T-helper 9 cell (primary cell): ENCODE results near the gene ORC4.
"Not testable (repeated sequence)": the region's sequence is repeated elsewhere in the genome, so short reads cannot be mapped to it uniquely, and the experiment has no call there.

ENCODE experiments used
- DNase-seq: peaks from one replicate; pipeline ENCODE4 v3.0.0-alpha.2; 2020

The ORC4 gene

DNA sequence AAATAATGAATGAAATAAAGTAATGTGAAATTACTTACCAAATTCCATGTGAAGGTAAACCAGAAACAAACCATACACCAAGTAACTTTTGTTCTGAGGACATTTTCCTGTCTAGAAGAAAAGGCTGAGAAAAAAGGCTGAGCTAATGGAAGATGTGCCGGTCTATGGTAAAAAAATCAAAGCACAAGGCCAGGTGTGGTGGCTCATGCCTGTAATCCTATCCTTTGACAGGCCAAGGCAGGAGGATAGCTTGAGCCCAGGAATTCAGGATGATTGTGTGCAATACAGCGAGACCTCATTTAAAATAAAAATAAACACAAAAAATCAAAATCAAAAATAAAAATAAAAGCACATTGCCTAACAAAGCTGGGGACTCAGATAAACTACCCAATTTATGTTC lies 6.7 kb downstream of the ORC4 start:
- no peak for DNase-seq

DNA sequence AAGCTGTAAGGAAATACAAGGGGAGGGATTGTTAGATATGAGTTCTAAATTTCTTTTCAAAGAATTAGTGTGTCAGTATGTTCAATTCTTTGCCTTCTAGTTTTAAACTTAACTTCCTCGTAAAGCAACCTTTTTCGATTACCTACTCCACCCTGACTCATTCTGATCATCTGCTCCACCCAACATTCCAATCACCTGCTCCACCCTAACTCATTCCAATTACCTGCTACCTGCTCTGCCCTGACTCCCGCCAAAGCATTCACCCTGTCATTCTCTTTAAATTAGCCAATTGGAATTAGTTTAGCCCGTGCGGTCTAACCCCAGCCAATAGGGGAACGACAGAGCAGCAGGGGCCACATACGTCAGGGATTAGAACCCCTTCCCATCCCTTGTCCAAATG lies 12.1 kb downstream of the ORC4 start:
- DNase-seq: not testable (repeated sequence)

DNA sequence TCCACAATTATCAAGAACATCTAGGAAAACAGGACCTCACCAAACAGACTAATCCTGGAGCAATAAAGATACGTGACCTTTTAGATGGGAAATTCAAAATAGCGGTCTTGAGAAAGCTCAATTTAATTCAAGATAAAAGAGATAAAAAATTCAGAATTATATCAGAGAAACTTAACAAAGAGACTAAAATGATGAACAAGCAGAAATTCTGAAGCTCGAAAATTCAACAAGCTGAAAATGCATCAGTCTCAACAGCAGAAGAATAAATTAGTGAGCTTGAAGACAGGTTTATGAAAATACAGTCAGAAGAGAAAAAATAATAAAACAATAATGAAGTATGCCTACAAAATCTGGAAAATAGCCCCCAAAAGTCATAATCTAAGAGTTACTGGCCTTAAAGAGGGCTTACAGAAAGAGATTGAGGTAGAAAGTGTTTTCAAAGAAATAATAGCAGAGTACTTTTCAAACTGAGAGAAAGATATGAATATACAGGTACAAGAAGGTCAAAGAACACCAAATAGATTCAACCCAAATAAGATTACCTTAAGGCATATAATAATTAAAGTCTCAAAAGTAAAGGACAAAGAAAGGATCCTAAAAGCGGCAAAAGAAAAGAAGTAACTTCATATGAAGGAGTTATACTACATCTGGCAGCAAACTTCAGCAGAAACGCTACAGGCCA lies 13.2 kb downstream of the ORC4 start:
- no peak for DNase-seq

DNA sequence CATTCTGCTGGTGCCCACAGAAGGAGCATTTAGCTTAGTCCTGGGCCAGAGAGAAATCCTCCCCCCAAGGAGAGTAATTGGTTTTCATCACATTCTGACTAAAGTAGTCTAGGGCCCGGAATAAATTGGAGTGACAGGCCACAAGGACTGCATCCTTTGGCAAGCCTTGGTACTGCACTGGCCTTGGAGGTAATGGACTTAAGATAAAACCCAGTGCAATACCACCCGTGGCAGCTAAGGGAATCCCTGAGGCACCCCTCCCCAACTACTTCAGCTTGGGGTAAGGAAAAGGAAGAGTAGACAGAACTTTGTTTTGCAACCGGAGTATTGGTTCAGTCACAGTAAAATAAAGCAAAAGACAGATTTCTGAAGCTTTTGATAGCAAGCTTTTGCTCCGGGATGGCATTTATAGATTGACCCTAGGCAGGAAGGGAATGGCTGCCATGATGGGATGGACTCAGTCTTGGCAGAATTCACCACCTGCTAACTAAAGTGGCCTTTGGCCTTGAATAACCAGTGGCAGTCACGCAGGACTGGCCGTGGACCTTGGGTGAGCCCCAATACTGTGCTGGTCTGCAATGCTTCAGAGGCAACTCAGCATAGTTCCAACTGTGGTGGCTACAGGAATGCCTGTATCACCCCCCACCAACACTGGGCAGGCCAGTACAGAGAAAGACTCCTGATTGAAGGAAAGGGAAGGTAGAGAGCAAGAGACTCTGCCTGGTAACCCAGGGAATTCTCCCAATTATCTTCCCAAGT lies 14.1 kb downstream of the ORC4 start:
- no peak for DNase-seq

DNA sequence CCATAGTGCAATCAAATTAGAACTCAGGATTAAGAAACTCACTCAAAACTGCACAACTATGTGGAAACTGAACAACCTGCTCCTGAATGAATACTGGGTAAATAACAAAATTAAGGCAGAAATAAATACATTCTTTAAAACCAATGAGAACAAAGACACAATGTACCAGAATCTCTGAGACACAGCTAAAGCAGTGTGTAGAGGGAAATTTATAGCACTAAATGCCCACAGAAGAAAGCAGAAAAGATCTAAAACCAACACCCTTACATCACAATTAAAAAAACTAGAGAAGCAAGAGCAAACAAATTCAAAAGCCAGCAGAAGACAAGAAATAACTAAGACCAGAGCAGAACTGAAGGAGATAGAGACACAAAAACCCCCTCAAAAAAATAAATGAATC lies 18.1 kb downstream of the ORC4 start:
- not testable (repeated sequence) for DNase-seq

DNA sequence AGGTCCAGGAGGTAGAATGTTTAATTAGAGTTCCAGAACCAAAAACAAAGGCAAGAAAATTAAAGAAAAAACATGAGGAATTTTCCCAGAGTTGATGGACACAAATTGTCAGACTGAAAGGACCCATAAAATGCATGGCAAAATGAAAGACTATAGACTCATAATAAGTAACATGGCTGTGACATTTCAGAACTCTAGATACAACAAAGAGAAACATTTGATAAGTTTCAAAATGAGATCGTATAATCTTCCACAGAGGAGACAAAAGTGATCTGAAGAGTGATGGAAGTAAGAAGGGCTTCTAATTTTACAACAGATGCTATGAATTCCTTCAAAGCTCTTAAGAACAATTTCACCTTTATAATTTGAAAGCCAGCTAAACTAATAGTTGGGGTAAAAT lies 20.4 kb downstream of the ORC4 start:
- no peak for DNase-seq

DNA sequence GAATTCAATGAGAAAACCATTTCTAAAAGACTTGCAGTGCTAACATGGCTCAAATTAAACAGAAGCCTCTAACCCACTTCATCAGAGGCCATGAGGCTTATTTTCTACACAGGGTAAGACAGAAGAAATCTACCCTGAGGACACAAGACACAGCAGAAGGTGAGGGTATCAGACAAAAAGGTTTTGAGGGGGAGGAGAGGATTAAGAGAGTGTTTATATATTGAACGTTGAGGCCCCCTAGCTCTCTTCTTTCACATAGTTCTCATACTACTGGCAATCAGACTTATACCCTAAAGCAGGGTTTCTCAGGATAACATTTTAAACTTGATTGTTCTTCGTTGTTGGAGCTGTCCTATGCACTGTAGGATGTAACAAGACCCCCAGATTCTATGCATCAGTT lies 21.4 kb downstream of the ORC4 start:
- DNase-seq: no peak

DNA sequence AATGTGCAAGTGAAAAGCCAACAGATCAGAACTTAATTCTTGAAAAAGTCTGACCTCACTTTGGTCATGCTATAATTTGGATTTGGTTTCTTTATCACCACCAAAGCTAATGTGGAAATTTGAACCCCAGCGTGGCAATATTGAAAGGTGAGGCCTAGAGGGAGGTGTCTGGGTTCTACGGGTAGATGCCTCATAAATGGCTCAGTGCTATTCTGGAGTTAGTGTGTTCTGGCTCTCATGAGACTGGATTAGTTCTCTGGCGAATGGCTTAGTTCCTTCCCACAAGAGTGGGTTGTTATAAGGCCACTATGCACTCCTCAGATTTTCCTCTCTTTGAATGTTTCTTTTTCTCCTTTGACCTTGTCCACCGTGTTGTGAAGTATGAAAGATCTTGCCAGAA lies 22.3 kb downstream of the ORC4 start:
- DNase-seq: no peak

DNA sequence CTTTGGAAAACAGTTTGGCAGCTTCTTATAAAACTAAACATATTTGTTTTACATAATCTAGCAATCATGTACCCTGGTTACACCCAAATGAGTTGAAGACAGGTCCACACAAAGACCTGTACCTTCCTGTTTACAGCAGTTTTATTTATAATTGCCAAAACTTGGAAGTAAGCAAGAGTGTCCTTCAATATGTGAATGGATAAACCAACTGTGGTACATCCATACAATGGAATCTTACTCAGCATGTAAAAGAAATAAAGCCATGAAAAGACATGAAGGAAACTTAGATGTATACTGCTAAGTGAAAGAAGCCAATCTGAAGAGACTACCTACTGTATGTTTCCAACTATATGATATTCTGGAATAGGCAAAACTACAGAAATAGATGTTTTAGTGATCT lies 23.7 kb downstream of the ORC4 start:
- DNase-seq: no peak

DNA sequence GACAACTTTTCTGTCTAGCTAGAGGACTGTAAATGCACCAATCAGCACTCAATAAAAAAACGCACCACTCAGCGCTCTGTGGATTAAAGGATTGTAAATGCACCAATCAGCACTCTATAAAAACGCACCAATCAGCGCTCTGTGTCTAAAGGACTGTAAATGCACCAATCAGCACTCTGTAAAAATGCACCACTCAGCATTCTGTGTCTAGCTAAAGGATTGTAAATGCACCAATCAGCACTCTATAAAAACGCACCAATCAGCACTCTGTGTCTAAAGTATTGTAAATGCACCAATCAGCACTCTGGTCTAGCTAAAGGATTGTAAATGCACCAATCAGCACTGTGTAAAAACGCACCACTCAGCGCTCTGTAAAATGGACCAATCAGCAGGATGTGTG lies 25.6 kb downstream of the ORC4 start:
- not testable (repeated sequence) for DNase-seq

DNA sequence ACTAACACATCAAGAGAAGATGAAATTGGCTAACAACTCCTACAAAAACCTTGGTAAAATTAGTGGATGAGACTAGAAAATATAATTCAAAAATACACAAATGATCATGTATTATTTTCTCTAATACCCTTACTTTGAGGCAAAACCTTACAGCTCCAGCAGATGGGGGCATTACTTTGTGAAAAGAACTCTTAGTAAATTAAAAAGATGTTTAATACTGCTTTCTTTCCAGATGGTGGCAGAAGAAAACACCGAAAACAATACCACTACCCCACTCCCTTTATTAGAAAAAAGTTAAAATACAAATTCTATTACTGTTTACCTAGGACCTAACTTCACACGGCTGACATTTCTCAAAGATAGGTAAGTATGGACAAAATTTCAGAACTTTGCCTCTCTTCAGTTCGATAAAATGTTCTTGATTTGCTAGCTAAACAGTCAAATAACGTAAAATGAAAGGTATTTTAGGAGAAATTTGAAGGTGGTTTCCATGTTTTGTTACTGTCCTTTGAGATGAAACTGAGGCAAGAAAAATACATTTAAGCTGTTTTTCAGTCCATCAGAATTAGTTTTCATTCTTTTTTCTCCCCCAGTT lies 30.6 kb downstream of the ORC4 start:
- DNase-seq: no peak

DNA sequence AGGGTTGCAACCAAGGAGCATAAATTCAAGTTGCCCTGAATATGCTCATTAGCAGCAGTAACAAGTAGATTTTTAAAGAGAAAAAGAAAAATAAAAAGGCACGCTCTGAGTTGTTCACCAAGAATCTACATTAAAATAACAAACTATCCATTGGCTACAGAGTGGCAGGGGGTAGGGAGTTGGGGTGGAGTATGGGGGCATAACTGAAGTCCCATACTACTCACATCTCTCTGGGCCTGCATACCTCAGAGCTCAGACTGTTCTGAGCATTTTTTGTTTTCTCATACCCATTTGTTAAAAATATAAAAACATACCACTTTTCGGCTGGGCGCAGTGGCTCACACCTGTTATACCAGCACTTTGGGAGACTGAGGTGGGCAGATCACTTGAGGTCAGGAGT lies 31.4 kb downstream of the ORC4 start:
- no peak for DNase-seq

DNA sequence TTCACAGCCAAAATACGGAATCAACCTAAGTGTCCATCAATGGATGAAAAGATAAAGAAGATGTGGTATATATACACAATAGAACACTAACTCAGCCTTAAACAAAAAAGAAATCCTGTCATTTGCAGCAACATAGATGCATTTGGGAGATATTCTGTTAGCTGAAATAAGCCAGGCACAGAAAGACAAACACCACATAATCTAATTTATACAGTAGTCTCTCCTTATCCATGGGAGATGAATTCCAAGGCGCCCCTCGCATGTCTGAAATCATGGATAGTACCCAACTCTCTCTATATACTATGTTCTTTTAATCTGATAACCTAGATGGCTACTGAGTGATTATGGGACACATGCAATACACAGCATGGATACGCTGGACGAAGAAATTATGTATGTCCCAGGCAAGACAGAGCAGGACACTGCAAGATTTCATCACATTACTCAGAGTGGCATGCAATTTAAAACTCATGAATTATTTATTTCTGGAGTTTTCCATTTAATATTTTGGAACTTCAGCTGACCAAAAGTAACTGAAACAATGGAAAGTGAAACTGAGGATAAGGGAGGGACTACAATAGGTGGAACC lies 39.5 kb downstream of the ORC4 start:
- no peak for DNase-seq

DNA sequence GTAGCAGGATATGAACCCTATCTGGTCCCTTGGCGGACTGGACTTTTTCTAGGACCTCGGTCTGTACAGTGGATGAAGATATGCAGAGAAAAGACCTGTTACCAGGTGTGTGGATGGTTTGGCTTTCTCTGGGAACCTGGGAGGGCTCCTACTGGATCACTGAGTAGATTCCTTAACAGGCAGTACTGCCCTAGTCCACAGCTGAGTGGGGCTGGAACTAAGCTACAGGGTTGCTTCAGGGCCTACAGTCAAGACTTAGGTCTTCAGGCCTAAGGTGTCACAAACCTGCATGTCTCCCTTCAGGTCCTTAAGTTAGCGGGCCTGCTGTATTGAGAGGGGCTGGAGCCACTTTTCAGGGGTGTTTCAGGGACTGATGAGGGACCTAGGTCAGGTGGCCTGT lies 42.9 kb downstream of the ORC4 start:
- no peak for DNase-seq

DNA sequence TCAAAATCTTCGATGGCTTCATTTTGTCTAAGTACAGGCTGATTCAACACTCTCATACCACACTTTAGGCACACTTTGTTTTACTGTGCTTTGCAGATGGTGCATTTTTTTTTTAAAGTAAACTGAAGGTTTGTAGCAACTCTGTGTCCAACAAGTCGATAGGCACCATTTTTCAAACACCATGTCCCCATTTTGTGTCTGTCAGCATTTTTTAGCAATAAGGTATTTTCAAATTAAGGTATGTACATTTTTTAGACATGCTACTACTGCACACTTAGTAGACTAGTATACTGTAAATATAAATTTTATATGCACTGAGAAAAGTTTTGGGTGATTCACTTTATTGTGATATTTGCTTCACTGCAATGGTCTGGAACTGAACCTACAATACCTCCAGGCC lies 44.4 kb downstream of the ORC4 start:
- no peak for DNase-seq

DNA sequence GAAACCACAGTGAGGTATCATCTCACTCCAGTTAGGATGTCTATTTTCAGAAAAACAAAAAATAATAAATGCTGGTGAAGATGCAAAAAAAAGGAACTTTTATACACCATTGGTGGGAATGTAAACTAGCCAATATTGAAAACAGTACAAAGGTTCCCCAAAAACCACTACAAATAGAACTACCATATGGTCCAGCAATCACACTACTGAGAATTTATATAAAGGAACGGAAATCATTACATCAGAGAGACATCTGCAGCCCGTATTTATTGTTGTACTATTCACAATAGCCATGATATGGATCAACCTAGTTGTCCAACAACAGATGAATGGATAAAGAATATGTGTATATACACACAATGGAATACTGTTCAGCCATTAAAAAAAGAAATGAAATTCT lies 52.0 kb downstream of the ORC4 start:
- DNase-seq: no peak

DNA sequence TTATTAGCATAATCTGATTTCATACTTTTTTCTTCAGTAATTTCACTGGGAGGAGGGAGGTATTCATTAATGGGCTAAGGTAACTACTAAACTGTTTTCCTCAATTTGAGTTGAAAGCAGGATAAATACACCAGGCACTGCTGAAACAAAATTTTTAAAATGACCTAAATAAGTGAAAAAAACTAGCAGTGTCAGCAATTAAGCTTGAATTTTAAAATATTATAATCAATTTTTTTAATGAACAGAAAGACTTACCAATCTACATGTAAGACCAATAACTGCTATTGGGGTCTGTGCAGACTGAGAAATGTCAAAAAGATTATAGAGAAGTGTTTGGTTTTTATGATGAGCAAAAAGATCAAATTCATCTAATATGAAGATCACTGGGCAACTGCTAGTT lies 68.4 kb downstream of the ORC4 start:
- DNase-seq: no peak

DNA sequence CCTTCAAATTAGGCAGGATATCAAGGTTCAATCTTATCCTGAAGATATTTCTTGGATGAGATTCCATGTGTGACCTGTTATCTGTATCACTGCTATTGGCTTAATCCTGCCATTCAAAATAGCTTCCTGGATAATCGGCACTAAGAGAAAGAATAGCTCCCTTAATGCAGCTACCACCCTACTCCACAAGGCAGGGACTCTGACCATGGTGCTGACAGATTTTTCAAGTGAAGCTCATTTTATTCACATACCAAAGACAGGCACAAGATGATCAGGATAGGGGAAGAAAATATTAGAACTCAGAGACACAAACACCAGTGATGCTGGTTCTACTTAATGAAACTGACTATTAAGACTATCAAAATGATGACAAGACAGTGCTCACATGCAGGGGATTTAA lies 74.9 kb downstream of the ORC4 start:
- DNase-seq: no peak

DNA sequence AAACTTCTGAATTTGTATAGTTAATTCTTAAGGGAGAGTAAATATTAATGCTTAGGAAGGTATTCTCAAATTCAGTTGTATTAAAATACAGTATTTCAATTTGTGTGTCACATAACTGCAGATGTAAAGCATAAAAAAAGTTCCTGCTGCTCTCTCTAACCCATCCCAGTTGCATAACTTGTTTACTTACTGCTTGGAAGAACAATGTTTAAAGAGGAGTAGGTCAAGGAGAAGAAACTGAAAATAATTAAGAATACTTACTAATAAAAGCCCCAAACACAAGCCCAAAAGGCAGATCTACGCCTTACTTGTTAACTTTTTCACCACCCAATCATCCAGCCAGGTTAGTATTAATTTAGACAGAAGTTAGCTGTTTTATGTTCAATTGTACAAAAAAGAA lies 81.2 kb downstream of the ORC4 start:
- DNase-seq: no peak

DNA sequence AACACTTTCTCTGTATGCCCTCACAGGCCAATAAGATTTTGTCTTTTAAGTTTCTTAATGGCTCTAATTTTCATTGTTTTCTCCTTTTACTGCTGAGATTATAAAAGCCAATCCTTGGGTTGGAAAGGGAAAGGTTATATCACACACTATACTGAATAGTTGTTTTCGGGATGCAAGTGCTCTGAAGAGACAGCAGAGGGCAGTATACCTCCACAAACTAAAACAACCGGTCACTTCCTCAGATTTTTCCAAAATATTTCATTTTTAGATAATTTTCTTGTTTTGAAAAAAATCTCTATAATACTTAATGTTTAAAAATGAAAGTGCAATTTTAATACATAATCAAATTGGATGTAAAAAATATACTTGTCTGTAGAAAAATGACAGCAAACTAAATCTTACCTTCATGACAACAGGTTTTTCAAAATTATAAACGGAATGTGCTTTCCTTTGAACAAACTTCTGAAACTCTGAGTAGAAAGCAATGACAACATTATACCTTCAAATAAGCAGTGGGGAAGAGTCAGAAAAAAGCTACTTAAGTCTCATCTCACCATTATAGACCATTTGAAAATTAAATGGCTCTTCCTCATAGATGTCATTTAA lies 82.7 kb downstream of the ORC4 start:
- no peak for DNase-seq

DNA sequence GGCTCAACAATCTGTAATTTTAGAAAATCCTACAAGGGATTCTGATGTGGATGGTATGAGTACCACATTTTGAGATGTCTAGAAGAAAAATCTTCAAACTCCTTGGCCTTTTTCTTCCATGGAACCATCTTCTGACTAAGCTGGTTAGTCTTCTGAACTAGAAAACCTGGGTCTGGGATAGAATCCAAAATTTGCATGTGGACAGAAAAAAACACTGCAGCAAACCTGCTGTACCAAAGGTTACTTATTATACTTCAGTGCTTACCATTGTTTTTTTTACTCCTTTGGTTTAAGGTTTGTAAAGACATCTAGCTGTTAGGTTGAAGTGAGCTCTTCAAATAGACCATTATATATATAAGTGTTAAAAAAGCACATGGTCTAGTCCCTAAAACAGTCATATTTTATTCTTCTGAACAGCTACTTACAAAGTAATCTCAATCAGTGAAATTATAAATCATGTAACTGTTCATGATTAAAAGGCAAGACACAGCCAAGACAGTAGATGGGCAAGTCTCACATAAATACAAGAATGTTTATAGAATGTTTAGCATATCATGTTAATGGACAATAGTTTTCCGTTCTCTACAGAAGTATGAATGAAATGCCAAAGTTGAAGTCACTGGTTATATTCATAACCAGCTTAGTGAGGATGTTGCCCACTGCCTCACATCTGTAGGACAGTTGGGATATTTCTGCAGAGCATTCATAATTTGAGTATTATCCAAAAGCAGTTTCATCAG lies 85.5 kb downstream of the ORC4 start:
- no peak for DNase-seq

DNA sequence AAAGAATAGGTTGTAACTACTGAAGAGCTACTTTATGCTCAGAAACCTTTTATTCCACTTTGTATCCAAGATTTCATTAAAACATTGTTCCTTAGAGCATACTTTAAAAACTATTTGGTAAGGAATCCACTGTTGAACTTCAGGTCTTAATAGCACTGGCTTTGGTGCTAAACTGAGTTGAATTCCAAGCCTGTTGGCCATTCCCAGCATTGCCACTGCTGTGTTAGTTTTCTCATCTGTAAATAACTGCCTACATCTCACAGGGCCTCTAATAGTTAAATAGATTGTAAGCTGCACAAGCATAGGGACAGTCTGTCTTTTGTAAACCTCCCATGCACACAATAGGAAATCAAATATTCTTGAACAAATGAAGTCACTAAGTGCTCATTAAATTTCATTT lies 86.6 kb downstream of the ORC4 start:
- DNase-seq: no peak

DNA sequence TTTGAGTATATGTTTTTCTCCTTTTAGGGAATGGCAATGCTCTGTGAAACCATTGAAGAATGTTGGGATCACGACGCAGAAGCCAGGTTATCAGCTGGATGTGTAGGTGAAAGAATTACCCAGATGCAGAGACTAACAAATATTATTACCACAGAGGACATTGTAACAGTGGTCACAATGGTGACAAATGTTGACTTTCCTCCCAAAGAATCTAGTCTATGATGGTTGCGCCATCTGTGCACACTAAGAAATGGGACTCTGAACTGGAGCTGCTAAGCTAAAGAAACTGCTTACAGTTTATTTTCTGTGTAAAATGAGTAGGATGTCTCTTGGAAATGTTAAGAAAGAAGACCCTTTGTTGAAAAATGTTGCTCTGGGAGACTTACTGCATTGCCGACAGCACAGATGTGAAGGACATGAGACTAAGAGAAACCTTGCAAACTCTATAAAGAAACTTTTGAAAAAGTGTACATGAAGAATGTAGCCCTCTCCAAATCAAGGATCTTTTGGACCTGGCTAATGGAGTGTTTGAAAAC lies 93.4 kb downstream of the ORC4 start:
- DNase-seq: no peak
